KMS-11 (cell line): ENCODE measurements around the gene PHETA2.

Experiments used
- H2AFZ ChIP-seq: fragments of 200-600 bp; sonication (generic); 2 replicates; pipeline ENCODE4 v1.6.1; 2016; ENCODE audit warnings: antibody characterized with exemption, mixed run types, low read depth
- H3K27ac ChIP-seq: fragments of 200-600 bp; sonication (generic); 2 replicates; pipeline ENCODE4 v1.6.1; 2016; ENCODE audit warnings: mild to moderate bottlenecking, mixed run types
- H3K27me3 ChIP-seq: fragments of 200-600 bp; sonication (generic); 2 replicates; pipeline ENCODE4 v1.6.1; 2017; ENCODE audit warnings: mild to moderate bottlenecking, low read depth, mixed run types, moderate library complexity; ENCODE audit not compliant: insufficient read depth
- H3K36me3 ChIP-seq: fragments of 200-600 bp; sonication (generic); 2 replicates; pipeline ENCODE4 v1.6.1; 2017; ENCODE audit warnings: mild to moderate bottlenecking, mixed run types; ENCODE audit not compliant: insufficient read depth
- H3K4me1 ChIP-seq: fragments of 200-600 bp; sonication (generic); 2 replicates; pipeline ENCODE4 v1.6.1; 2016; ENCODE audit warnings: mild to moderate bottlenecking, low read depth, mixed run types; ENCODE audit not compliant: poor library complexity, severe bottlenecking
- H3K4me2 ChIP-seq: fragments of 200-600 bp; sonication (generic); 2 replicates; pipeline ENCODE4 v1.7.0; 2016; ENCODE audit warnings: mild to moderate bottlenecking, mixed run types
- H3K4me3 ChIP-seq: fragments of 200-600 bp; sonication (generic); IDR thresholded peaks from 2 replicates; pipeline ENCODE4 v1.6.1; 2017; ENCODE audit warnings: low read depth, low read length, mixed read lengths; ENCODE audit not compliant: insufficient read depth
- H3K79me2 ChIP-seq: fragments of 200-600 bp; sonication (generic); 2 replicates; pipeline ENCODE4 v1.6.1; 2016; ENCODE audit warnings: low read depth, mixed run types; ENCODE audit not compliant: insufficient read depth
- H3K9ac ChIP-seq: fragments of 200-600 bp; sonication (generic); 2 replicates; pipeline ENCODE4 v1.6.1; 2016; ENCODE audit warnings: mild to moderate bottlenecking, mixed run types
- H4K20me1 ChIP-seq: fragments of 200-600 bp; sonication (generic); 2 replicates; pipeline ENCODE4 v1.6.1; 2016; ENCODE audit warnings: mild to moderate bottlenecking, mixed run types; ENCODE audit not compliant: insufficient read depth
- CTCF ChIP-seq: fragments of 200-600 bp; sonication (generic); conservative IDR thresholded peaks from 2 replicates; pipeline ENCODE4 v1.6.1; 2017; ENCODE audit warnings: low read depth, mild to moderate bottlenecking, antibody characterized with exemption, low read length, moderate library complexity, mixed read lengths

The PHETA2 gene

GRCh38 chr22:42035256-42035655 lies 38.8 kb upstream of the PHETA2 start:
- Histone ChIP-seq H3K4me2 (no peak overlapping the region), H3K79me2 (no peaks in the 10 kb centered on the region), H3K9ac (no peak overlapping the region), H4K20me1 (no peaks in the 10 kb centered on the region), H3K36me3 (no peaks in the 10 kb centered on the region), H3K4me3 (no peak overlapping the region), H3K27ac (no peak overlapping the region), H3K27me3 (no peaks in the 10 kb centered on the region), H2AFZ (no peak overlapping the region), H3K4me1 (peaks cover 19% of the 10 kb centered on the region)
- no peak for TF ChIP-seq CTCF

GRCh38 chr22:42039271-42039670 lies 34.8 kb upstream of the PHETA2 start:
- Histone ChIP-seq H3K27ac (no peak overlapping the region), H3K4me2 (no peak overlapping the region), H3K4me3 (no peak overlapping the region), H3K4me1 (no peaks in the 10 kb centered on the region), H3K27me3 (no peaks in the 10 kb centered on the region), H3K9ac (no peak overlapping the region), H4K20me1 (no peaks in the 10 kb centered on the region), H3K36me3 (no peaks in the 10 kb centered on the region), H2AFZ (no peak overlapping the region), H3K79me2 (no peaks in the 10 kb centered on the region)
- TF ChIP-seq CTCF = no peak

GRCh38 chr22:42041784-42042183 lies 32.3 kb upstream of the PHETA2 start:
- no peak for TF ChIP-seq CTCF
- Histone ChIP-seq H3K36me3 (no peaks in the 10 kb centered on the region), H3K4me1 (peaks cover 5% of the 10 kb centered on the region), H2AFZ (no peak overlapping the region), H3K27me3 (no peaks in the 10 kb centered on the region), H4K20me1 (no peaks in the 10 kb centered on the region), H3K9ac (no peak overlapping the region), H3K27ac (no peak overlapping the region), H3K4me3 (no peak overlapping the region), H3K4me2 (no peak overlapping the region), H3K79me2 (no peaks in the 10 kb centered on the region)

- Histone ChIP-seq H3K4me2 (no peak overlapping the region), H3K27ac (no peak overlapping the region), H4K20me1 (no peaks in the 10 kb centered on the region), H3K27me3 (no peaks in the 10 kb centered on the region), H3K79me2 (no peaks in the 10 kb centered on the region), H3K36me3 (no peaks in the 10 kb centered on the region), H3K4me3 (no peak overlapping the region), H3K4me1 (peaks cover 11% of the 10 kb centered on the region), H2AFZ (no peak overlapping the region), H3K9ac (no peak overlapping the region)
- no peak for TF ChIP-seq CTCF
These were observed 23.3 kb upstream of the PHETA2 start for GRCh38 chr22:42050641-42051180.
